OCI-LY1 (cell line): ENCODE results near the gene SCN10A.

Experiments
- EZH2 ChIP-seq: fragments of 200-600 bp; sonication (generic), shearing (Covaris generic); IDR thresholded peaks from 2 replicates; pipeline ENCODE4 v1.8.0; 2017; ENCODE audit warnings: borderline replicate concordance, mixed run types, mild to moderate bottlenecking, antibody characterized with exemption, low read length, moderate library complexity, mixed read lengths
- TF ChIP-seq, protein P1 (sequence below): fragments of 200-600 bp; sonication (generic), shearing (Covaris generic); IDR thresholded peaks from 2 replicates; pipeline ENCODE4 v1.5.1; 2017; ENCODE audit warnings: mild to moderate bottlenecking, antibody characterized with exemption, low read length, moderate library complexity, mixed read lengths

DNA sequence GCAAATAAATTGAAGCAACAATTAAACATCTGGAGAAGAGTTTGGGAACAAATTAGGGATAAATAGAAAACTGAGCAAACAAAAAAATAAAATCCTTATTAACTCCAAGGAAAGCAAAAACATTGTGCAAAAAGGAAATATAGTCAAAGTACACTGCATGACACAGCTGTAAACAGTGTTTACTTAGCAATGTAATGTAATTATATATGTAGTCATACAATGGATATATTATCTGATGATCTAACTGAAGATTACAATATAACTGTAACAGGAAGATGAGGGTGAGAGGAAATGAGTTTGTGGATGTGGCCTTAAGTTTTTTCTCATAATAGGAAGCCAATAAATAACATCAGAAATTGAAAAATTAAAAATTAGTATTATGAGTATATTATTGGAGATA, 42.5 kb downstream of the SCN10A start:
- TF ChIP-seq, protein P1, sequence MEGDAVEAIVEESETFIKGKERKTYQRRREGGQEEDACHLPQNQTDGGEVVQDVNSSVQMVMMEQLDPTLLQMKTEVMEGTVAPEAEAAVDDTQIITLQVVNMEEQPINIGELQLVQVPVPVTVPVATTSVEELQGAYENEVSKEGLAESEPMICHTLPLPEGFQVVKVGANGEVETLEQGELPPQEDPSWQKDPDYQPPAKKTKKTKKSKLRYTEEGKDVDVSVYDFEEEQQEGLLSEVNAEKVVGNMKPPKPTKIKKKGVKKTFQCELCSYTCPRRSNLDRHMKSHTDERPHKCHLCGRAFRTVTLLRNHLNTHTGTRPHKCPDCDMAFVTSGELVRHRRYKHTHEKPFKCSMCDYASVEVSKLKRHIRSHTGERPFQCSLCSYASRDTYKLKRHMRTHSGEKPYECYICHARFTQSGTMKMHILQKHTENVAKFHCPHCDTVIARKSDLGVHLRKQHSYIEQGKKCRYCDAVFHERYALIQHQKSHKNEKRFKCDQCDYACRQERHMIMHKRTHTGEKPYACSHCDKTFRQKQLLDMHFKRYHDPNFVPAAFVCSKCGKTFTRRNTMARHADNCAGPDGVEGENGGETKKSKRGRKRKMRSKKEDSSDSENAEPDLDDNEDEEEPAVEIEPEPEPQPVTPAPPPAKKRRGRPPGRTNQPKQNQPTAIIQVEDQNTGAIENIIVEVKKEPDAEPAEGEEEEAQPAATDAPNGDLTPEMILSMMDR: no peak
- TF ChIP-seq EZH2: no peak
